Gastrocnemius medialis (tissue), 4 donors: ENCODE measurements around the gene TAP1.

Experiments used
- CTCF ChIP-seq, 5 experiments: fragments of 450-650 bp in 3 of 5; fragments of 200-600 bp in 2 of 5; sonication (generic) in 2 of 5; IDR thresholded peaks in 4 of 5; conservative IDR thresholded peaks in 1 of 5; 1 replicate in 4 of 5; 2 replicates in 1 of 5; pipeline ENCODE4 v1.5.1; 2016 to 2019; ENCODE audit warnings: antibody characterized with exemption in 5 of 5, mild to moderate bottlenecking in 3 of 5, moderate library complexity in 3 of 5
- POLR2A ChIP-seq, 2 donors: fragments of 450-650 bp; IDR thresholded peaks; one replicate each; pipeline ENCODE4 v1.6.1; 2017; ENCODE audit warnings: antibody characterized with exemption in 2 of 2, mild to moderate bottlenecking in 2 of 2, moderate library complexity in 2 of 2

GRCh38 chr6:32838114-32838958, 15.2 kb downstream of the TAP1 start, which contains the start of gene TAP2:
- TF ChIP-seq CTCF (IDR thresholded peaks at IDR 0.05 in 4 of 5, conservative IDR thresholded peaks at IDR 0.05 in 1 of 5) (peak; percentile 97 to 98 (median 98)), POLR2A (IDR thresholded peaks at IDR 0.05) (peak; percentile 24 to 44)
